Neural crest cell (in vitro differentiated cells): Measurements from ENCODE around the gene CYP4F22. TPM values are rescaled to one million over a fixed set of nuclear protein-coding genes. Genes with fewer than 3 reads are reported as not detected.
"Not testable (repeated sequence)": the region's sequence is repeated elsewhere in the genome, so short reads cannot be mapped to it uniquely, and the experiment has no call there.

ENCODE experiments used
- DNase-seq: peaks from one replicate; pipeline ENCODE4 v3.0.0; 2021; ENCODE audit warnings: low read depth, mixed read lengths, low spot score
- H3K27ac Mint-ChIP-seq: one replicate; pipeline ENCODE4 v1.8.0; 2021; ENCODE audit warnings: mild to moderate bottlenecking, mixed read lengths; ENCODE audit not compliant: unreplicated experiment
- H3K27me3 Mint-ChIP-seq: 2 replicates; pipeline ENCODE4 v1.8.0; 2021; ENCODE audit warnings: low read depth, mild to moderate bottlenecking, mixed read lengths
- H3K36me3 Mint-ChIP-seq: 2 replicates; pipeline ENCODE4 v1.8.0; 2021; ENCODE audit warnings: low read depth, mild to moderate bottlenecking, mixed read lengths
- H3K4me1 Mint-ChIP-seq: 2 replicates; pipeline ENCODE4 v1.8.0; 2021; ENCODE audit warnings: mixed read lengths
- H3K4me3 Mint-ChIP-seq: one replicate; pipeline ENCODE4 v1.8.0; 2021; ENCODE audit warnings: mild to moderate bottlenecking, mixed read lengths
- H3K9me3 Mint-ChIP-seq: 2 replicates; pipeline ENCODE4 v1.8.0; 2021; ENCODE audit warnings: mixed read lengths
- total RNA-seq: library from RNA; stranded (reverse); gene quantifications from 2 replicates; pipeline ENCODE4 v1.2.1, GENCODE V29; 2021
- TF ChIP-seq, protein P1 (sequence below): fragments of 200-600 bp; sonication (generic); conservative IDR thresholded peaks from 2 replicates; pipeline ENCODE4 v1.5.0; 2021; ENCODE audit warnings: antibody characterized with exemption, mild to moderate bottlenecking

CYP4F22 gene
- total RNA-seq, 1 donor from 2014 or later, result not detected

DNA sequence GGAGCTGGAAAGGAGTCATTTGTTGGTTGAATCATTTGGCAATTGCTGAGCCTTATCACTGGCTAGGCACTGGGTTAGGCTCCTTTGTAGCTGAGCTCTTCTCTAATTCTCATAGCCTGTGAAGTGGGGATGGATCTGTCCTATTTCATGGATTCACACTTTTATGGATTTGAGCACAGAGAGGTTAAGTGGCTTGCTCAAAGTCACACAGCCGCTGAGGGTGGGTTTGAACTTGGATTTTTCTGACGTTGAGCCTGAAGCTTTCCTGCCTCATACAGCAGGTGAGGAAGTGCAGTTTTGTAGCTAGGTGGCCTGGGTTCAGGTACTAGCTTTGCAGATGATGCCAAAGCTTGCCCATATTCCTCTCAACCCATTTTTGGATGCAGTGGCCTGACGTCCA is 19.4 kb downstream of the CYP4F22 start:
- H3K4me3 Mint-ChIP-seq, result no peak overlapping the region
- peaks cover 5% of the 10 kb centered on the region for H3K27me3 Mint-ChIP-seq
- DNase-seq, result no peak
- TF ChIP-seq, protein P1, sequence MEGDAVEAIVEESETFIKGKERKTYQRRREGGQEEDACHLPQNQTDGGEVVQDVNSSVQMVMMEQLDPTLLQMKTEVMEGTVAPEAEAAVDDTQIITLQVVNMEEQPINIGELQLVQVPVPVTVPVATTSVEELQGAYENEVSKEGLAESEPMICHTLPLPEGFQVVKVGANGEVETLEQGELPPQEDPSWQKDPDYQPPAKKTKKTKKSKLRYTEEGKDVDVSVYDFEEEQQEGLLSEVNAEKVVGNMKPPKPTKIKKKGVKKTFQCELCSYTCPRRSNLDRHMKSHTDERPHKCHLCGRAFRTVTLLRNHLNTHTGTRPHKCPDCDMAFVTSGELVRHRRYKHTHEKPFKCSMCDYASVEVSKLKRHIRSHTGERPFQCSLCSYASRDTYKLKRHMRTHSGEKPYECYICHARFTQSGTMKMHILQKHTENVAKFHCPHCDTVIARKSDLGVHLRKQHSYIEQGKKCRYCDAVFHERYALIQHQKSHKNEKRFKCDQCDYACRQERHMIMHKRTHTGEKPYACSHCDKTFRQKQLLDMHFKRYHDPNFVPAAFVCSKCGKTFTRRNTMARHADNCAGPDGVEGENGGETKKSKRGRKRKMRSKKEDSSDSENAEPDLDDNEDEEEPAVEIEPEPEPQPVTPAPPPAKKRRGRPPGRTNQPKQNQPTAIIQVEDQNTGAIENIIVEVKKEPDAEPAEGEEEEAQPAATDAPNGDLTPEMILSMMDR, result no peak
- no peaks in the 10 kb centered on the region for H3K36me3 Mint-ChIP-seq
- no peaks in the 10 kb centered on the region for H3K9me3 Mint-ChIP-seq
- H3K4me1 Mint-ChIP-seq, result no peaks in the 10 kb centered on the region
- H3K27ac Mint-ChIP-seq, result no peak overlapping the region

DNA sequence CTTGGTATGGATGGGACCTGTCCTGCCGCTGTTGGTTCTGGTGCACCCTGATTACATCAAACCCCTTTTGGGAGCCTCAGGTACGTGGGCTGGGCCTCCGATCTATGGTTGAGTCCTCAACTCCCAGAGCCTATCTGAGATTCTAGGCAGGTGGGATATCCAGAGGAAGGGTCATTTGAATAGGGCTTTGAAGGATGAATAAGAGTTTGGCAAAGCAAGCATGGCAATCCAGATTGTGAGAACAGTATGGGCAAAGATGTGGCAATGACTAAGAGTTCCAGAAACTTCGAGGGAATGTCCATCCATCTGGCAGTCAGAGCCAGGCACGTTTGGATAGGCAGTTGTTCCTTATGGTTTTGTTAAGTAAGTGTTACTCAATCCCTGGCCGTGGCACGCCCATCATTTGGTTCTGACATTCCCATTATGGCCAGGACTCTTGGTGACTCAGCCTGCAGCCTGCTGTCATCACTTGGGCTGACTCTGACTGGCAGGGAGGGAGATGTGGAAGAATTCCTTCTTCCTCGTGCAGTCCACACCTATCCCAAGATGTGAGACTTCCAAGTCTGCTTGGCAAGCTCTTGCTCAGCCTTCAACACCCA is 21.5 kb downstream of the CYP4F22 start:
- Mint-ChIP-seq H3K27ac (no peak overlapping the region), H3K4me1 (no peaks in the 10 kb centered on the region), H3K36me3 (no peaks in the 10 kb centered on the region), H3K4me3 (no peak overlapping the region), H3K27me3 (peaks cover 5% of the 10 kb centered on the region), H3K9me3 (no peaks in the 10 kb centered on the region)
- DNase-seq, result no peak
- TF ChIP-seq, protein P1, result no peak

GRCh38 chr19:15532779-15533521 is 24.6 kb downstream of the CYP4F22 start:
- TF ChIP-seq, protein P1, result no peak
- H3K9me3 Mint-ChIP-seq, result peaks cover 7% of the 10 kb centered on the region

DNA sequence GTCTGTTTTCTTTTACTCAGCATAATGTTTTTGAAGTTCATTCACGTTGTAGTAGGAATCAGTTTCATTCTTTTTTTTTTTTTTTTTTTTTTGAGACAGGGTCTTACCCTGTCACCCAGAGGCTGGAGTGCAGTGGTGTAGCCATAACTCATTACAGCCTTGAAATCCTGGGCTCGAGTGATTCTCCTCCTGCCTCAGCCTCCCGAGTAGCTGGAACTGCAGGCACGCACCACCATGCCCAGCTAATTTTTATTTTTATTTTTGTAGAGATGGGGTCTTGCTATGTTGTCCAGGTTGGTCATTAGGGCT is 25.2 kb downstream of the CYP4F22 start:
- not testable (repeated sequence) for H3K27ac Mint-ChIP-seq, H3K36me3 Mint-ChIP-seq, H3K27me3 Mint-ChIP-seq, H3K4me1 Mint-ChIP-seq, H3K9me3 Mint-ChIP-seq, DNase-seq, H3K4me3 Mint-ChIP-seq

More at GRCh38 chr19:15532779-15533521, 24.6 kb downstream of the CYP4F22 start:
- H3K27me3 Mint-ChIP-seq, result peaks cover 6% of the 10 kb centered on the region
- no peak for DNase-seq
- H3K36me3 Mint-ChIP-seq, result no peaks in the 10 kb centered on the region
- no peak overlapping the region for H3K4me3 Mint-ChIP-seq
- H3K27ac Mint-ChIP-seq, result no peak overlapping the region
- H3K4me1 Mint-ChIP-seq, result no peaks in the 10 kb centered on the region

DNA sequence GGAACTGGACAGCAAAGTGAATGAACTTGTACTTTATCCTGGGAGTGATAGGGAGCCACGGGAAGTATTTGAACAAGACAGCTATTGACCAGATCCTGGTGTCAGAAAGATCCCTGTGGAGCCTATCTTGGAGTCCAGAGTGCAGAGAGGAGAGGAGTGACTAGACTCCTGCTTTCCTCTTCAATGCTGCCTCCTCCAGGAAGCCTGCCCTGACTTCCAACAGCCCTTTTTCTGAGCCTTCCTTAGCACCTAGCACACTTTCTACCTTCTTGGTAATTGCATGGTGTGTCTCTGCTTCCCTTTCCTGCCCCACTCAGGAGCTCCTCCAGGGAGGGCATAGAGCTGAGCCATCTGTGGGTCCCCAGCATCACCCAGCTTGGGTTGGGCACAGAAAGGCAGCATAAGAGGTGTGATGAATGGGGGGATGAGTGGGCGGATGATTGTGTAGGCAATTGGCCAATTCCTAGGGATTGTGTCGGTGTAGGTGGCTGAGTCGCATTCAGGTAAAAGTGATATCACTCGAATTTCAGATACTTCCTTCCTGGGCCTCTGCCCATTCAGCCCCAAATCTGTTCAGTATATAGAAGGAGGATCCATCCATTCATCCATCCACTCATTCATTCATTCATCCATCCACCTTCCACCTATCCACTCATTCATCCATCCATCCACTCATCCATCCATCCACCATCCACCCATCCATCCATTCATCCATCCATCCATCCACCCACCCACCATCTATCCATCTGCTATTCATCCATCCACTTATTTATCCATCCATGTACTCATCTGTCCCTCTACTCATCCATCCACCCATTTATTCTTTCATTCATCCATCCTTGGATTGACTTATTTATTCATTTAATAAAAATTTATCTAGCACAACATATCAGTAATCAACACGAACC is 26.9 kb downstream of the CYP4F22 start:
- TF ChIP-seq, protein P1, result no peak
- Mint-ChIP-seq H3K4me1 (no peaks in the 10 kb centered on the region), H3K27me3 (peaks cover 6% of the 10 kb centered on the region), H3K9me3 (peaks cover 15% of the 10 kb centered on the region), H3K27ac (no peak overlapping the region), H3K4me3 (no peak overlapping the region), H3K36me3 (no peaks in the 10 kb centered on the region)
- DNase-seq, result no peak
